ENCODE results near the gene C15orf62.

The C15orf62 gene

GRCh38 chr15:40763801-40764628 lies 5.8 kb upstream of the C15orf62 start, which contains the start of gene GCHFR (continued):
- no peak for TF ChIP-seq KLF17 (tag by site-specific recombination; IDR thresholded peaks at IDR 0.05)
- no peak for TF ChIP-seq ZNF362 (tag by site-specific recombination; IDR thresholded peaks at IDR 0.05)
- TF ChIP-seq, protein P1, sequence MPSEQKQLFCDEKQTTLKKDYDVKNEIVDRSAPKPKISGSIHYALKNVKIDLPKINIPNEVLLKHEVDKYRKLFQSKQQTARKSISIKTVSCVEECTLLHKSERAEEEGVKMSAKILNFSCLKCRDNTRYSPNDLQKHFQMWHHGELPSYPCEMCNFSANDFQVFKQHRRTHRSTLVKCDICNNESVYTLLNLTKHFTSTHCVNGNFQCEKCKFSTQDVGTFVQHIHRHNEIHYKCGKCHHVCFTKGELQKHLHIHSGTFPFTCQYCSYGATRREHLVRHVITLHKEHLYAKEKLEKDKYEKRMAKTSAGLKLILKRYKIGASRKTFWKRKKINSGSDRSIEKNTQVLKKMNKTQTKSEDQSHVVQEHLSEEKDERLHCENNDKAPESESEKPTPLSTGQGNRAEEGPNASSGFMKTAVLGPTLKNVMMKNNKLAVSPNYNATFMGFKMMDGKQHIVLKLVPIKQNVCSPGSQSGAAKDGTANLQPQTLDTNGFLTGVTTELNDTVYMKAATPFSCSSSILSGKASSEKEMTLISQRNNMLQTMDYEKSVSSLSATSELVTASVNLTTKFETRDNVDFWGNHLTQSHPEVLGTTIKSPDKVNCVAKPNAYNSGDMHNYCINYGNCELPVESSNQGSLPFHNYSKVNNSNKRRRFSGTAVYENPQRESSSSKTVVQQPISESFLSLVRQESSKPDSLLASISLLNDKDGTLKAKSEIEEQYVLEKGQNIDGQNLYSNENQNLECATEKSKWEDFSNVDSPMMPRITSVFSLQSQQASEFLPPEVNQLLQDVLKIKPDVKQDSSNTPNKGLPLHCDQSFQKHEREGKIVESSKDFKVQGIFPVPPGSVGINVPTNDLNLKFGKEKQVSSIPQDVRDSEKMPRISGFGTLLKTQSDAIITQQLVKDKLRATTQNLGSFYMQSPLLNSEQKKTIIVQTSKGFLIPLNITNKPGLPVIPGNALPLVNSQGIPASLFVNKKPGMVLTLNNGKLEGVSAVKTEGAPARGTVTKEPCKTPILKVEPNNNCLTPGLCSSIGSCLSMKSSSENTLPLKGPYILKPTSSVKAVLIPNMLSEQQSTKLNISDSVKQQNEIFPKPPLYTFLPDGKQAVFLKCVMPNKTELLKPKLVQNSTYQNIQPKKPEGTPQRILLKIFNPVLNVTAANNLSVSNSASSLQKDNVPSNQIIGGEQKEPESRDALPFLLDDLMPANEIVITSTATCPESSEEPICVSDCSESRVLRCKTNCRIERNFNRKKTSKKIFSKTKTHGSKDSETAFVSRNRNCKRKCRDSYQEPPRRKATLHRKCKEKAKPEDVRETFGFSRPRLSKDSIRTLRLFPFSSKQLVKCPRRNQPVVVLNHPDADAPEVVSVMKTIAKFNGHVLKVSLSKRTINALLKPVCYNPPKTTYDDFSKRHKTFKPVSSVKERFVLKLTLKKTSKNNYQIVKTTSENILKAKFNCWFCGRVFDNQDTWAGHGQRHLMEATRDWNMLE (tag by site-specific recombination; conservative IDR thresholded peaks at IDR 0.05; ENCODE audit: low read depth), result no peak
- no peak for TF ChIP-seq ZNF660 (tag by site-specific recombination; IDR thresholded peaks at IDR 0.05)
- TF ChIP-seq YY1 (tag by site-specific recombination; IDR thresholded peaks at IDR 0.05), result no peak; the same call in 1 of the 2 replicates
- no peak for TF ChIP-seq HOXA7 (CRISPR knock-in tag; IDR thresholded peaks at IDR 0.05; ENCODE audit: borderline replicate concordance)
- peak; percentile 89 for TF ChIP-seq GLIS1 (tag by site-specific recombination; IDR thresholded peaks at IDR 0.05)
- TF ChIP-seq ZSCAN16 (tag by site-specific recombination; IDR thresholded peaks at IDR 0.05), result no peak
- TF ChIP-seq ZBTB8A (tag by site-specific recombination; IDR thresholded peaks at IDR 0.05), result peak; percentile 68
- no peak for TF ChIP-seq ZNF157 (tag by site-specific recombination; IDR thresholded peaks at IDR 0.05)
- TF ChIP-seq ZNF174 (tag by site-specific recombination; IDR thresholded peaks at IDR 0.05), result no peak
- TF ChIP-seq ZNF184 (tag by site-specific recombination; IDR thresholded peaks at IDR 0.05), result no peak
- TF ChIP-seq, protein P2, sequence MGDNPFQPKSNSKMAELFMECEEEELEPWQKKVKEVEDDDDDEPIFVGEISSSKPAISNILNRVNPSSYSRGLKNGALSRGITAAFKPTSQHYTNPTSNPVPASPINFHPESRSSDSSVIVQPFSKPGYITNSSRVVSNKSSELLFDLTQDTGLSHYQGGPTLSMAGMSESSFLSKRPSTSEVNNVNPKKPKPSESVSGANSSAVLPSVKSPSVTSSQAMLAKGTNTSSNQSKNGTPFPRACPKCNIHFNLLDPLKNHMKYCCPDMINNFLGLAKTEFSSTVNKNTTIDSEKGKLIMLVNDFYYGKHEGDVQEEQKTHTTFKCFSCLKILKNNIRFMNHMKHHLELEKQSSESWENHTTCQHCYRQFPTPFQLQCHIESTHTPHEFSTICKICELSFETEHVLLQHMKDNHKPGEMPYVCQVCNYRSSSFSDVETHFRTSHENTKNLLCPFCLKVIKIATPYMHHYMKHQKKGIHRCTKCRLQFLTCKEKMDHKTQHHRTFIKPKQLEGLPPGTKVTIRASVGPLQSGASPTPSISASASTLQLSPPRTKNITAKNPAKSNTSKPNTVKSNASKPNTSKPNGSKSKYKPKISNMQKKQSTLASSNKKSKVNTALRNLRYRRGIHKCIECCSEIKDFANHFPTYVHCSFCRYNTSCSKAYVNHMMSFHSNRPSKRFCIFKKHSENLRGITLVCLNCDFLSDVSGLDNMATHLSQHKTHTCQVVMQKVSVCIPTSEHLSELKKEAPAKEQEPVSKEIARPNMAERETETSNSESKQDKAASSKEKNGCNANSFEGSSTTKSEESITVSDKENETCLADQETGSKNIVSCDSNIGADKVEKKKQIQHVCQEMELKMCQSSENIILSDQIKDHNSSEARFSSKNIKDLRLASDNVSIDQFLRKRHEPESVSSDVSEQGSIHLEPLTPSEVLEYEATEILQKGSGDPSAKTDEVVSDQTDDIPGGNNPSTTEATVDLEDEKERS (tag by site-specific recombination; IDR thresholded peaks at IDR 0.05), result no peak
- TF ChIP-seq ZFP41 (tag by site-specific recombination; IDR thresholded peaks at IDR 0.05; ENCODE audit: borderline replicate concordance), result no peak
- no peak for TF ChIP-seq ZBTB6 (tag by site-specific recombination; IDR thresholded peaks at IDR 0.05)
- TF ChIP-seq KLF1 (tag by site-specific recombination; IDR thresholded peaks at IDR 0.05), result peak; percentile 51
- TF ChIP-seq ZNF544 (tag by site-specific recombination; IDR thresholded peaks at IDR 0.05), result no peak
- no peak for TF ChIP-seq ZNF610 (tag by site-specific recombination; IDR thresholded peaks at IDR 0.05; ENCODE audit: borderline replicate concordance)
- peak; percentile 72 for TF ChIP-seq CTCF (tag by site-specific recombination; IDR thresholded peaks at IDR 0.05)
- peak; percentile 59 for TF ChIP-seq ZFHX2 (tag by site-specific recombination; conservative IDR thresholded peaks at IDR 0.05)
- TF ChIP-seq ZNF132 (tag by site-specific recombination; IDR thresholded peaks at IDR 0.05; ENCODE audit: borderline replicate concordance), result no peak
- TF ChIP-seq ZNF76 (tag by site-specific recombination; IDR thresholded peaks at IDR 0.05; ENCODE audit: borderline replicate concordance, low read depth), result no peak
- no peak for TF ChIP-seq KLF7 (tag by site-specific recombination; IDR thresholded peaks at IDR 0.05; ENCODE audit: borderline replicate concordance)
- no peak for TF ChIP-seq ZNF366 (tag by site-specific recombination; conservative IDR thresholded peaks at IDR 0.05)
- TF ChIP-seq ZNF747 (tag by site-specific recombination; IDR thresholded peaks at IDR 0.05), result no peak
- TF ChIP-seq ZNF571 (tag by site-specific recombination; IDR thresholded peaks at IDR 0.05), result no peak
- TF ChIP-seq ZNF404 (tag by site-specific recombination; IDR thresholded peaks at IDR 0.05), result no peak

Measured in HEK293 (cell line).